Measurements from ENCODE around the gene ZCCHC3.
"Not testable (repeated sequence)": the region's sequence is repeated elsewhere in the genome, so short reads cannot be mapped to it uniquely, and the experiment has no call there.

ZCCHC3 gene

GRCh38 chr20:297098-297924, at the start of gene ZCCHC3:
TSS of gene ZCCHC3 (plus strand) at chr20:297570. CDS start at chr20:297587, 17 bp downstream.
- Mint-ChIP-seq H3K27ac (peak within 1 kb of the TSS; percentile 96), H3K9me3 (no peaks in the 10 kb centered on the region), H3K4me3 (peak within 1 kb of the TSS; percentile 92), H3K36me3 (ENCODE audit: low read depth) (peaks cover 26% of the 10 kb centered on the region), H3K4me1 (ENCODE audit: low read depth) (peaks cover 46% of the 10 kb centered on the region), H3K27me3 (no peaks in the 10 kb centered on the region)

- Mint-ChIP-seq H3K27ac (no peak overlapping the region), H3K4me3 (no peak overlapping the region), H3K4me1 (ENCODE audit: low read depth) (peaks cover 8% of the 10 kb centered on the region), H3K36me3 (ENCODE audit: low read depth) (no peaks in the 10 kb centered on the region), H3K9me3 (no peaks in the 10 kb centered on the region), H3K27me3 (no peaks in the 10 kb centered on the region)
These were observed 46.0 kb upstream of the ZCCHC3 start for GRCh38 chr20:251354-251753.

GRCh38 chr20:252801-253200, 44.6 kb upstream of the ZCCHC3 start:
- H3K9me3 Mint-ChIP-seq = no peaks in the 10 kb centered on the region
- H3K27me3 Mint-ChIP-seq = peaks cover 4% of the 10 kb centered on the region
- no peaks in the 10 kb centered on the region for H3K36me3 Mint-ChIP-seq (ENCODE audit: low read depth)
- no peak overlapping the region for H3K27ac Mint-ChIP-seq
- no peak overlapping the region for H3K4me3 Mint-ChIP-seq
- H3K4me1 Mint-ChIP-seq (ENCODE audit: low read depth) = peaks cover 8% of the 10 kb centered on the region

GRCh38 chr20:253447-253846, 43.9 kb upstream of the ZCCHC3 start:
- H3K9me3 Mint-ChIP-seq; H3K4me1 Mint-ChIP-seq (ENCODE audit: low read depth); H3K4me3 Mint-ChIP-seq; H3K27me3 Mint-ChIP-seq; H3K27ac Mint-ChIP-seq; H3K36me3 Mint-ChIP-seq (ENCODE audit: low read depth): not testable (repeated sequence)

- no peak within 1 kb of the TSS for H3K27ac Mint-ChIP-seq
- peaks cover 8% of the 10 kb centered on the region for H3K27me3 Mint-ChIP-seq
- H3K9me3 Mint-ChIP-seq = no peaks in the 10 kb centered on the region
- H3K36me3 Mint-ChIP-seq (ENCODE audit: low read depth) = no peaks in the 10 kb centered on the region
- H3K4me3 Mint-ChIP-seq = no peak within 1 kb of the TSS
- peaks cover 5% of the 10 kb centered on the region for H3K4me1 Mint-ChIP-seq (ENCODE audit: low read depth)
These were observed 40.0 kb upstream of the ZCCHC3 start, which contains the start of gene DEFB132 for GRCh38 chr20:257419-257818. TSS of gene DEFB132 (plus strand) at chr20:257724. CDS start at chr20:257779, 55 bp downstream.

GRCh38 chr20:258269-258858, 39.0 kb upstream of the ZCCHC3 start:
- no peaks in the 10 kb centered on the region for H3K9me3 Mint-ChIP-seq
- no peak overlapping the region for H3K4me3 Mint-ChIP-seq
- H3K27ac Mint-ChIP-seq = no peak overlapping the region
- peaks cover 5% of the 10 kb centered on the region for H3K4me1 Mint-ChIP-seq (ENCODE audit: low read depth)
- no peaks in the 10 kb centered on the region for H3K36me3 Mint-ChIP-seq (ENCODE audit: low read depth)
- H3K27me3 Mint-ChIP-seq = peaks cover 8% of the 10 kb centered on the region

- Mint-ChIP-seq H3K4me1 (ENCODE audit: low read depth) (peaks cover 5% of the 10 kb centered on the region), H3K4me3 (no peak overlapping the region), H3K36me3 (ENCODE audit: low read depth) (no peaks in the 10 kb centered on the region), H3K27me3 (peaks cover 8% of the 10 kb centered on the region), H3K27ac (no peak overlapping the region), H3K9me3 (no peaks in the 10 kb centered on the region)
These were observed 38.4 kb upstream of the ZCCHC3 start for GRCh38 chr20:258963-259362.

GRCh38 chr20:259981-260380, 37.4 kb upstream of the ZCCHC3 start:
- no peaks in the 10 kb centered on the region for H3K36me3 Mint-ChIP-seq (ENCODE audit: low read depth)
- peaks cover 5% of the 10 kb centered on the region for H3K4me1 Mint-ChIP-seq (ENCODE audit: low read depth)
- H3K4me3 Mint-ChIP-seq = no peak overlapping the region
- H3K27me3 Mint-ChIP-seq = peaks cover 8% of the 10 kb centered on the region
- H3K27ac Mint-ChIP-seq = no peak overlapping the region
- H3K9me3 Mint-ChIP-seq = no peaks in the 10 kb centered on the region

GRCh38 chr20:263701-264100, 33.7 kb upstream of the ZCCHC3 start:
- H3K4me3 Mint-ChIP-seq = no peak overlapping the region
- H3K9me3 Mint-ChIP-seq = no peaks in the 10 kb centered on the region
- H3K27ac Mint-ChIP-seq = no peak overlapping the region
- H3K27me3 Mint-ChIP-seq = peaks cover 4% of the 10 kb centered on the region
- H3K4me1 Mint-ChIP-seq (ENCODE audit: low read depth) = peaks cover 14% of the 10 kb centered on the region
- no peaks in the 10 kb centered on the region for H3K36me3 Mint-ChIP-seq (ENCODE audit: low read depth)

GRCh38 chr20:266596-267562, 30.5 kb upstream of the ZCCHC3 start:
- Mint-ChIP-seq H3K36me3 (ENCODE audit: low read depth) (no peaks in the 10 kb centered on the region), H3K27me3 (no peaks in the 10 kb centered on the region), H3K4me3 (peak overlapping the region; percentile 77), H3K4me1 (ENCODE audit: low read depth) (peaks cover 10% of the 10 kb centered on the region), H3K27ac (peak overlapping the region; percentile 67), H3K9me3 (no peaks in the 10 kb centered on the region)

- Mint-ChIP-seq H3K27me3 (no peaks in the 10 kb centered on the region), H3K4me3 (no peak overlapping the region), H3K4me1 (ENCODE audit: low read depth) (peaks cover 10% of the 10 kb centered on the region), H3K9me3 (no peaks in the 10 kb centered on the region), H3K27ac (no peak overlapping the region), H3K36me3 (ENCODE audit: low read depth) (no peaks in the 10 kb centered on the region)
These were observed 26.9 kb upstream of the ZCCHC3 start for GRCh38 chr20:270517-270916.

GRCh38 chr20:271069-271468, 26.3 kb upstream of the ZCCHC3 start:
- no peaks in the 10 kb centered on the region for H3K9me3 Mint-ChIP-seq
- peaks cover 10% of the 10 kb centered on the region for H3K4me1 Mint-ChIP-seq (ENCODE audit: low read depth)
- H3K27me3 Mint-ChIP-seq = no peaks in the 10 kb centered on the region
- H3K36me3 Mint-ChIP-seq (ENCODE audit: low read depth) = peaks cover 2% of the 10 kb centered on the region
- H3K4me3 Mint-ChIP-seq = no peak overlapping the region
- H3K27ac Mint-ChIP-seq = no peak overlapping the region

- Mint-ChIP-seq H3K36me3 (ENCODE audit: low read depth) (peaks cover 6% of the 10 kb centered on the region), H3K4me3 (no peak overlapping the region), H3K27me3 (no peaks in the 10 kb centered on the region), H3K4me1 (ENCODE audit: low read depth) (peaks cover 7% of the 10 kb centered on the region), H3K27ac (no peak overlapping the region), H3K9me3 (no peaks in the 10 kb centered on the region)
These were observed 25.8 kb upstream of the ZCCHC3 start for GRCh38 chr20:271528-271927.

- no peaks in the 10 kb centered on the region for H3K27me3 Mint-ChIP-seq
- H3K27ac Mint-ChIP-seq = no peak overlapping the region
- H3K36me3 Mint-ChIP-seq (ENCODE audit: low read depth) = peaks cover 8% of the 10 kb centered on the region
- no peaks in the 10 kb centered on the region for H3K4me1 Mint-ChIP-seq (ENCODE audit: low read depth)
- H3K9me3 Mint-ChIP-seq = no peaks in the 10 kb centered on the region
- H3K4me3 Mint-ChIP-seq = no peak overlapping the region
These were observed 24.7 kb upstream of the ZCCHC3 start for GRCh38 chr20:272718-273117.

- Mint-ChIP-seq H3K36me3 (ENCODE audit: low read depth) (peaks cover 8% of the 10 kb centered on the region), H3K27ac (no peak overlapping the region), H3K4me3 (no peak overlapping the region), H3K27me3 (no peaks in the 10 kb centered on the region), H3K4me1 (ENCODE audit: low read depth) (no peaks in the 10 kb centered on the region), H3K9me3 (no peaks in the 10 kb centered on the region)
These were observed 23.5 kb upstream of the ZCCHC3 start for GRCh38 chr20:273884-274283.

All from stimulated activated naive CD8-positive, alpha-beta T cell treated with anti-CD3 and anti-CD28 coated beads, Interleukin-15, Interleukin-2, amounts not matched to agents 100 ng/mL and 50 ng/mL, for 24 hours (primary cell).